Measurements from ENCODE around the gene C3orf33.

C3orf33 gene

GRCh38 chr3:155782390-155782953 lies 23.6 kb downstream of the C3orf33 start:
- FAIRE-seq, result no peak

GRCh38 chr3:155780291-155780690 lies 25.8 kb downstream of the C3orf33 start:
- FAIRE-seq, result no peak

GRCh38 chr3:155778462-155778861 lies 27.6 kb downstream of the C3orf33 start:
- FAIRE-seq, result no peak

GRCh38 chr3:155772801-155773200 lies 33.3 kb downstream of the C3orf33 start:
- no peak for FAIRE-seq

- no peak for FAIRE-seq
Observed at GRCh38 chr3:155771126-155771525, 35.0 kb downstream of the C3orf33 start.

- no peak for FAIRE-seq
Observed at GRCh38 chr3:155766206-155766605, 39.9 kb downstream of the C3orf33 start.

- no peak for FAIRE-seq
Observed at GRCh38 chr3:155763870-155764463, 42.1 kb downstream of the C3orf33 start.

GRCh38 chr3:155760653-155761052 lies 45.4 kb downstream of the C3orf33 start:
- no peak for FAIRE-seq

- FAIRE-seq, result no peak
Observed at GRCh38 chr3:155757577-155757976, 48.5 kb downstream of the C3orf33 start.

- no peak for FAIRE-seq
Observed at GRCh38 chr3:155753038-155753639, 52.9 kb downstream of the C3orf33 start.

- no peak for FAIRE-seq
Observed at GRCh38 chr3:155748611-155749365, 57.3 kb downstream of the C3orf33 start.

- FAIRE-seq, result no peak
Observed at GRCh38 chr3:155747946-155748290, 58.2 kb downstream of the C3orf33 start.

GRCh38 chr3:155747286-155747945 lies 58.7 kb downstream of the C3orf33 start:
- FAIRE-seq, result no peak

- no peak for FAIRE-seq
Observed at GRCh38 chr3:155746703-155747102, 59.4 kb downstream of the C3orf33 start.

- FAIRE-seq, result no peak
Observed at GRCh38 chr3:155745795-155746550, 60.1 kb downstream of the C3orf33 start.

- FAIRE-seq, result no peak
Observed at GRCh38 chr3:155744626-155745324, 61.3 kb downstream of the C3orf33 start, which contains the start of gene PLCH1. Gene PLCH1, minus strand, starts transcription at chr3:155745071. Its CDS starts 40,847 bp downstream, at chr3:155704224.

GRCh38 chr3:155744010-155744625 lies 62.0 kb downstream of the C3orf33 start:
- no peak for FAIRE-seq

GRCh38 chr3:155743606-155744005 lies 62.5 kb downstream of the C3orf33 start:
- FAIRE-seq, result no peak

GRCh38 chr3:155742349-155742965 lies 63.6 kb downstream of the C3orf33 start:
- no peak for FAIRE-seq

GRCh38 chr3:155741603-155742002 lies 64.5 kb downstream of the C3orf33 start:
- FAIRE-seq, result no peak

GRCh38 chr3:155741101-155741500 lies 65.0 kb downstream of the C3orf33 start:
- no peak for FAIRE-seq

Measured in colon (tissue), 2 donors.